Esophagus muscularis mucosa (tissue), 4 donors: Measurements from ENCODE around the gene NT5M. TPM values are rescaled to one million over a fixed set of nuclear protein-coding genes. Genes with fewer than 3 reads are reported as not detected.

ENCODE experiments used
- DNase-seq: peaks from one replicate; pipeline ENCODE4 v3.0.0-alpha.2; 2017; ENCODE audit errors: extremely low spot score
- H3K27ac ChIP-seq, 4 donors: fragments of 200-600 bp; sonication (generic); replicated peaks in 1 of 4; 1 replicate in 3 of 4; 2 replicates in 1 of 4; pipeline ENCODE4 v1.5.1; 2016 to 2019; ENCODE audit warnings: mild to moderate bottlenecking in 1 of 4
- H3K27me3 ChIP-seq, 4 donors: fragments of 200-600 bp; sonication (generic); one replicate each; pipeline versions ENCODE4 v1.5.1 to v1.6.0; 2016 to 2019
- H3K36me3 ChIP-seq, 4 donors: fragments of 200-600 bp; sonication (generic); one replicate each; pipeline ENCODE4 v1.5.1; 2016 to 2019
- H3K4me1 ChIP-seq, 4 donors: fragments of 200-600 bp; sonication (generic); one replicate each; pipeline ENCODE4 v1.5.1; 2016 to 2019
- H3K4me3 ChIP-seq, 4 donors: fragments of 200-600 bp; sonication (generic); 1 replicate in 2 of 4; 2 replicates in 2 of 4; pipeline ENCODE4 v1.5.1; 2016 to 2019; ENCODE audit warnings: mild to moderate bottlenecking in 4 of 4, moderate library complexity in 1 of 4
- H3K9me3 ChIP-seq, 4 donors: fragments of 200-600 bp; sonication (generic); 1 replicate in 3 of 4; 2 replicates in 1 of 4; pipeline ENCODE4 v1.5.1; 2016 to 2019
- CTCF ChIP-seq, 3 experiments: fragments of 200-600 bp in 2 of 3; fragments of 450-650 bp in 1 of 3; sonication (generic) in 2 of 3; IDR thresholded peaks; one replicate each; pipeline ENCODE4 v1.5.1; 2017 to 2019; ENCODE audit warnings: antibody characterized with exemption in 3 of 3, mild to moderate bottlenecking in 2 of 3, moderate library complexity in 1 of 3
- EP300 ChIP-seq: sonication (generic); formaldehyde crosslinking; IDR thresholded peaks from one replicate; pipeline ENCODE4 v1.6.1; 2017; ENCODE audit warnings: antibody characterized with exemption
- POLR2A ChIP-seq: fragments of 450-650 bp; IDR thresholded peaks from one replicate; pipeline ENCODE4 v1.6.1; 2017; ENCODE audit warnings: antibody characterized with exemption, moderate library complexity, mild to moderate bottlenecking, low read depth
- POLR2AphosphoS5 ChIP-seq, 2 donors: sonication (generic); formaldehyde crosslinking; IDR thresholded peaks; one replicate each; pipeline ENCODE4 v1.6.1; 2017; ENCODE audit warnings: antibody characterized with exemption in 2 of 2
- WGBS: methylation state at CpG from one replicate; pipeline ENCODE4 v1.1.5; 2018; 5-methylcytosine and 5-hydroxymethylcytosine counted together
- intact Hi-C: fragments of 100-400 bp; cut with DNase I; formaldehyde crosslinking; loops from one replicate; pipeline ENCODE4 v1.15.1; 2023
- total RNA-seq, 4 donors: library from RNA; depleted of rRNA; stranded (reverse); fragments of >200 nt; gene quantifications; one replicate each; pipeline versions ENCODE4 v1.1.0 to v1.2.1, GENCODE V29; 2016

NT5M gene
- total RNA-seq, 4 donors from 2014 or later, result 4.3 to 11.5 (median 7.0) TPM

GRCh38 chr17:17258011-17258410 is 45.2 kb upstream of the NT5M start:
- no peak overlapping the region for H3K4me3 ChIP-seq
- peaks cover 58 to 100% (median 96%) of the 10 kb centered on the region in 4 donors for H3K36me3 ChIP-seq
- intact Hi-C loops, result no loop called here
- H3K4me1 ChIP-seq, result no peaks in the 10 kb centered on the region
- WGBS, result 89% methylated on average over 7 of the region's 7 CpGs
- no peak overlapping the region for H3K27ac ChIP-seq
- no peaks in the 10 kb centered on the region for H3K9me3 ChIP-seq
- H3K27me3 ChIP-seq, result no peaks in the 10 kb centered on the region
- TF ChIP-seq EP300 (no peak), POLR2A (no peak), CTCF (IDR thresholded peaks at IDR 0.05) (no peak), POLR2AphosphoS5 (IDR thresholded peaks at IDR 0.05) (no peak)
- DNase-seq, result no peak

GRCh38 chr17:17258998-17259397 is 44.2 kb upstream of the NT5M start:
- H3K4me3 ChIP-seq, result no peak overlapping the region
- H3K4me1 ChIP-seq, result no peaks in the 10 kb centered on the region
- H3K27ac ChIP-seq, result no peak overlapping the region
- H3K9me3 ChIP-seq, result no peaks in the 10 kb centered on the region
- intact Hi-C loops, result no loop called here
- H3K36me3 ChIP-seq, result peaks cover 58 to 100% (median 96%) of the 10 kb centered on the region in 4 donors
- 85% methylated on average over 4 of the region's 4 CpGs for WGBS
- DNase-seq, result no peak
- TF ChIP-seq EP300 (no peak), POLR2AphosphoS5 (IDR thresholded peaks at IDR 0.05) (no peak), POLR2A (no peak), CTCF (IDR thresholded peaks at IDR 0.05) (no peak)
- H3K27me3 ChIP-seq, result no peaks in the 10 kb centered on the region

- Histone ChIP-seq H3K4me3 (no peak overlapping the region), H3K27ac (no peak overlapping the region), H3K36me3 (peaks cover 70 to 100% (median 98%) of the 10 kb centered on the region in 4 donors), H3K9me3 (no peaks in the 10 kb centered on the region), H3K4me1 (no peaks in the 10 kb centered on the region), H3K27me3 (no peaks in the 10 kb centered on the region)
- intact Hi-C loops, result no loop called here
- TF ChIP-seq EP300 (no peak), POLR2AphosphoS5 (IDR thresholded peaks at IDR 0.05) (no peak), CTCF (IDR thresholded peaks at IDR 0.05) (no peak), POLR2A (no peak)
- 70% methylated on average over 2 of the region's 2 CpGs for WGBS
- DNase-seq, result no peak
Measured at GRCh38 chr17:17264430-17264829, 38.7 kb upstream of the NT5M start.

GRCh38 chr17:17269926-17270773 is 33.0 kb upstream of the NT5M start:
- Histone ChIP-seq H3K27me3 (no peaks in the 10 kb centered on the region), H3K27ac (no peak overlapping the region), H3K36me3 (peaks cover 77 to 100% (median 93%) of the 10 kb centered on the region in 4 donors), H3K4me1 (no peaks in the 10 kb centered on the region), H3K4me3 (no peak overlapping the region), H3K9me3 (no peaks in the 10 kb centered on the region)
- no peak for DNase-seq
- TF ChIP-seq POLR2A (no peak), POLR2AphosphoS5 (IDR thresholded peaks at IDR 0.05) (no peak), CTCF (IDR thresholded peaks at IDR 0.05) (peak in 1 of 3 experiments; percentile 12), EP300 (no peak)
- intact Hi-C loops, result no loop called here
- 89% methylated on average over 9 of the region's 9 CpGs for WGBS
